ENCODE results near the gene PVALB.

The PVALB gene

DNA sequence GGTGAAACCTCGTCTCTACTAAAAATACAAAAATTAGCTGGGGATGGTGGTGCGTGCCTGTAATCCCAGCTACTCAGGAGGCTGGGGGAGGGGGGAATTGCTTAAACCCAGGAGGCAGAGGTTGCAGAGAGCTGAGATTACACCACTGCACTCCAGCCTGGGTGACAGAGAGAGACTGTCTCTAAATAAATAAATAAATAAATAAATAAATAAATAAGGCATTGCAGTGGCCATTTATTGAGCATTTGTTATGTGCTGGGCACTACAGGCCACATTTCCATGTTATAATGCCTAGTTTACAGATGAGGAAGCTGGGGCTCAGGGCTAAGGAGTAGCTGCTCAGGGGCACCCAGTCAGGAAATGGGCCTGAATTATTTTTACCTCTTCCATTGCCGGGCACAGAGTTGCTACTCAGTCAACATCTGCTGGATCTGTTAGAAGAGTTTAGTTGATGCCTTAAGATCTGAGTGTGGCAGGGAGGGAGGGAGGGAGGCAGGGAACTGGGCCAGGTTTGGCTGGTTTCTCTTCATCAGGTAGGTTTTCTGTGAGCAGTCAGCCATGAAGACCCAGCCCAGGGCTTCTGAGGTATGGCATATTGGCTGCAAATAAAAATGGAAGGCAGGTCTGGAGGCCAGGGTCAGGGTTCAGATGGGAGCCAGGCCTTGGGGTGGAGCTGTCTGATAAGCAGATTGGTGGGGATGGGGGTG is 5.6 kb downstream of the PVALB start:
- DNase-seq = no peak

- DNase-seq = no peak
Measured at GRCh38 chr22:36809351-36809750, 7.5 kb downstream of the PVALB start.

- no peak for DNase-seq
Measured at GRCh38 chr22:36808721-36809344, 8.0 kb downstream of the PVALB start.

DNA sequence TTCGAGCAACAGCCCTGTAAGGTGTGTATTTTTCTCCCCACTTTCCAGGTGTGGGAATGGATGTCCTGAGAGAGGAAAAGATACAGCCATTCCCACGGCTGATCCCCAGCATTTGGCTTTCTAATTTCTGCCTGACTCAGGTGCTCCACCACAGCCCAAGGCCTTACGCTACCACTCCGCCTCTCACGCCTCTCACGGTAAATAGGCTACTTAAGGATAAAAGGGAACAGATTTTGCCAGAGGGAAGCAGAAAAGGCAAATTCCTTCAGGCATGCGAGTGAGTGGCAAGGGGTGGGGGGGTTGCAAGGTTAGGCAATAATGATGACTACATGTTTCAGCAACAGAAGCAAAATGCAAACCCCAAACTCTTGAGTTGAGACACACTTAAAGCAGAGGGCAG is 9.2 kb downstream of the PVALB start:
- DNase-seq = peak; percentile 4 to 34

GRCh38 chr22:36806835-36807234 is 10.0 kb downstream of the PVALB start:
- peak; percentile 64 to 75 for DNase-seq

DNA sequence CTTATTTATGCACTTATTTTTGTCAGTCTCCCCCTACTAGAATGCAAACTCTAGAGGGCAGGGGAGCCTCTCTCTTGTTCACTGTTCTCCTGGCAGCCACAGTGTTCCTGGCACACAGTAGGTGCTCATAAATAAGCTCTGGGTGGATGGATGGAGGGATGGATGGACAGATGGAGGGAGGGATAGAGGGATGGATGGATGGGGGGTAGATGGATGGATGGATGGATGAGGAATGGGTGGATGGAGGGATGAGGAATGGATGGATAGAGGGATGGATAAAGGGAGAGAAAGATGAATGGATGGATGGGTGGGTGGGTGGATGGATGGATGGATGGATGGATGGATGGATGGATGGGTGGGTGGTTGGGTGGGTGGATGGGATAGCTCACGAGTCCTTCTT is 13.5 kb downstream of the PVALB start:
- no peak for DNase-seq

DNA sequence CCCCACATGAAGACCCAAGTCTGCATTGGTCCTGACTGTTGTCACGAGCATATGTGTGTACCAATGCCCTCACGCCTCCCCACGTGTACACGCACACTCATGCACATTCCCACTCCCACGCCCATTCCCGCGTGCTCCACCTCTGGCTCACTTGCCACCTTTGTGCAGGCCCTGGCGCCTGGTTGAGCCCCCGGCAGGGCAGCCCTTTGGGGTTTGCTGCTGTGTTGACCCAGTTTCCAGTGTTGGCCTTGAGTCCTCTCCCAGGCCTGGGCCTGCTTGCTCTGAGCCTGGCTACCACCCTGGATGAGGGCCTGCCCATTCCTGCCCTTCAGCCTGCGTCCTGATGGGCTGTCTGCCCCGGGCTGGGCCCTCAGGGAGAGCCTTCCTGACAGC is 18.2 kb downstream of the PVALB start:
- no peak for DNase-seq

DNA sequence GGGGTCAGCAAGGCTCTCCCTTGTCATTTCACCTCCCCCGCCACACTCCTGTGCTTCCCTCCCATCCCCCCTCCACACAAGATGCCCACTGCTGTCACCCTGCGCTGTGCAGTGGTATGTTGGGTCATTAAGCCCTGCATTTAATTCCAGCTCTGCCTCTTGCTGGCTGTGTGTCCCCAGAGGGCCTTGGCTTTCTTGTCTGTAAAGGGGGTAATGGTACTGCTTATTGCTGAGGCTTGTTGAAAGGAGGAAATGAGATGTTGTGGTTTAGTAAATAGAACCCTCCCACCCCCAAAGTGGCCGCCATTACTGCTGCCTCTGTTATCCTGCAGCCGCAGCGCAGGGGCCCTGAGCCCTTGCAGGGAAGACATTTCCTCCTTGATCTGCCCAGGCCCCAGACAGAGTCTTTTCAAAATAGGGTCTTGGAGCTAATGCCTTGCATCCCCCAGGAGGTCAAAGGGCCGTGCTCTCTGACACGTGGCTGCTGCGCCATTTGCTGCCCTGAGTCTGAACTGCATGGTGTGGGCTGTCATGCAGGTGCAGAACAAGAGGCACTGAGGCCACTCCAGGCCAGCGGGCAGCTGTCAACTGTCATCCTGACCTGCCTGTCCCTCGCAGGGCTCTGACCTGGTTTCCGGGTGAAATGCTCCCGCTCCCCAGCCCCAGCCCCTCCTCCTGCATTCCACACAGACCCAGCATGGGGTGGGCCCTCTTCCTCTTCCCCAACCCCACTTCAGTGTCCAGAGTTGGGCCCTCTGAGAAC is 18.7 kb downstream of the PVALB start:
- DNase-seq = no peak

DNA sequence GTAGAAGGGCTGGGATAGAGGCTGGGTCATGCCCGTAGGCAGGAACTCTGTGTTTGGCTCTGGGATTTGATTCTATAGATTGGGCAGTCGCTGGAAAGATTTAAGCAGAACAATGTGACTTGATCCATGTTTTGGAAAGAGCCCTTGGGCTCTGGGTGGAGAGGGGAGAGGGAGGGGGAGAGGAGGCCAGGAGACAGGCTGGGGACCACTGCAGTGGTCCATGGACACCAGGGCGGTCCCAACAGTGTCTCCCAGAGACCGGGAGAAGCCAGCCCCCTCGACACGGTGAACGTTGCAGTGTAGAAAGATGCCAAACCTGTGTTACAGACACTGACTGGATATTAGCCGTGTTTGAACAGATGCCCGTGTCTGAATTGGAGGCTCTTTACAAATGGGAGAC is 19.5 kb downstream of the PVALB start:
- no peak for DNase-seq

DNA sequence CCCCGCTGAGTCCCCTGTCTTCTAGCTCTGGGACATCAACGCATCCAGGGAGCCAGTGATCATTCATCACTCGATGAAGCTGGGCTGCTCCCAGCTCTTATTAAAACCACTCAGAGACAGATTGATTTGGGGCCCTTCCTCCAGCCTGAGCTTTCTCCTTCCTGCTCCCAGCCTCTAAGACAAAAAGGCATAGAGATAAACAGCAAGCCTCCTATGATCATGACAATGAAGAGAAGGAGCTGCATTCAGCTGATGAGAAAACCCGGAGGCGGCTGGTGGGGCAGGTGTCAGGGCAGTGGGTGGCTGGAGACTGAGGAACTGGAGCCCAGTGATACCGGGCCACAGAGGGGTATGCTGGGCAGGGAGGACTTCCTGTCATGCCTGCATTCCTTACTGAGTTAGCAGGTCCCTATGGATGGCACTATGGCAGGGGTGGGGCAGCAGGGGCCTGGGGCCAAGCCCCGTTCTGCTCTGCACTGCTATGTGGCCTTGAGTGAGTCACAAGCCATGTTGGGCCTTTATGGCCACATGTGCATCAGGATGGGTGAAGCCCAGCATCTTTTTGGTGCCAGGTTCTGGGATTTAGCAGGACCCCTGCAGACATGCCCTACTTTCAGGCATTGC is 20.2 kb downstream of the PVALB start:
- DNase-seq = no peak

DNA sequence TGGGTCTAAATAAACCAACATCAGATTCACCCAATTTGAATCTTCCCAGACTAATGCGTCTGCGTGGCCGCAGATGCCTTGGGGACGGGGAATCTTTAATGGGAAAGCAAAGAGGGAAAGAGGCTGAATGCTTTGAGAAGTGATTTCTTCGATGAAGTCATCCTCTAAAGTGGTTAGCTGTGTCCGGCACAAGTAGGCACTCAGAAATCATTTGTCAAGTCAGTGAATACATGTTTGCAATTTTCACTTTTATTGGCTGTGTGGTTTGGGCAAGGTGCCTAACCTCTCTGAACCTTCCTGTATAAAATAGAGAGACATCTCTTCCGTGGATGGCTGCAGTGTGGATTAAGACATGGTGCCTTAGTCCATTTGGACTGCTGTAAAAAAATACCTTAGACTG is 21.2 kb downstream of the PVALB start:
- no peak for DNase-seq

GRCh38 chr22:36790648-36791047 is 26.2 kb downstream of the PVALB start:
- peak; percentile 17 to 55 for DNase-seq

DNA sequence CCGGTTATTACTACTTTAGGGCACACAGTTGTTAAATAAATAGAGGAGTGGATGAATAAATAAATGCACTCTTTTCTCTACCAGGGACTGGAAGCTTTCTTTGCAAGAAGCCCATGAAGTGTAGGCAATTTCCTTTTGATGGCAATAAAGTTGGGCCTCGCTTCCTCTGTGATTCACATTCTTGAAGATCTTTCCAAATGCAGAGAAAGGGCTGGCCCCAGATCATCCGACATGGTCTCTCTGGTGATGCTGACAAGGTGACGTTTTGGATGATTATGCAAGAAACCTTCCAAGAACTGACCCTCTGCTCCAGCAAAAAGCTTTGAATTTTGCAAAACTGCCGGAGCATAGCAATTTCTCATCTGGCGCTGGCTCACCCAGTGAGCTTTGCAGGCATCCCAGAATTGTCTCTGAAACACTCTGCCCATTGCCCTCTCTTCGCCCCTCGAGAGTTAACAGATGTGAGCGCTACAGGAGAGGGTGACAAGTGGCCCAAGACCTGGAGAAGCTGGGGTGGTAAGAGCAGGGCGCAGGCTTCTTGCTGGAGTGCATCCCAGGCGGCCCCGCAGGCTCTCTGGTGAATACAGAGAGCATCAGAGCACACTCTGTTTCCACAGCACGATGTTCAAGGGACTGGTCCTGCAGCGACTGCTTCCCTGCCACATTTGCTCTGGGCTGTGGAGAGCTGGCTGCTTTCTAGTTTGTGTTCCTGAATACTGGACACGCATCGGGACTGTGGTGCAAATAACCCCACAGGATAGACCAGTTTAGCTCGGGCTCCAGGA is 29.4 kb downstream of the PVALB start:
- DNase-seq = no peak

DNA sequence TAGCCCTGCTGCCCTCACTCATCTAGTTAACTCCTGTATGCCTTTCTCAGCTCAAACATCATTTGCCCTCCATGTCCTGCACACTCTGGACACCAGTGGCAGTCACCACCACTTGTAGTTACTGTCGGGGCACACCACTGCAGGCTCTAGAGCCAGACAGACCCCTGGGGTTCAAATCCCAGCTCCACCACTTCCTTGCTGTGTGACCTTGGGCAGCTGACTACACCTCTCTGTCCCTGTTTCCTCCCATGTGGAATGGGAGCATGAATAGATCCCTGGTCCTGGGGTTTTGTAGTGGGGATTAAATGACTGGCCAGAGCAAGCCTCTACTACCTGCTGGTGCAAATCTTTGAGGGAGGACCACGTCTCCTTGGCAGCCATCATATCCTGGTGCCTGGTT is 33.1 kb downstream of the PVALB start:
- DNase-seq = no peak

DNA sequence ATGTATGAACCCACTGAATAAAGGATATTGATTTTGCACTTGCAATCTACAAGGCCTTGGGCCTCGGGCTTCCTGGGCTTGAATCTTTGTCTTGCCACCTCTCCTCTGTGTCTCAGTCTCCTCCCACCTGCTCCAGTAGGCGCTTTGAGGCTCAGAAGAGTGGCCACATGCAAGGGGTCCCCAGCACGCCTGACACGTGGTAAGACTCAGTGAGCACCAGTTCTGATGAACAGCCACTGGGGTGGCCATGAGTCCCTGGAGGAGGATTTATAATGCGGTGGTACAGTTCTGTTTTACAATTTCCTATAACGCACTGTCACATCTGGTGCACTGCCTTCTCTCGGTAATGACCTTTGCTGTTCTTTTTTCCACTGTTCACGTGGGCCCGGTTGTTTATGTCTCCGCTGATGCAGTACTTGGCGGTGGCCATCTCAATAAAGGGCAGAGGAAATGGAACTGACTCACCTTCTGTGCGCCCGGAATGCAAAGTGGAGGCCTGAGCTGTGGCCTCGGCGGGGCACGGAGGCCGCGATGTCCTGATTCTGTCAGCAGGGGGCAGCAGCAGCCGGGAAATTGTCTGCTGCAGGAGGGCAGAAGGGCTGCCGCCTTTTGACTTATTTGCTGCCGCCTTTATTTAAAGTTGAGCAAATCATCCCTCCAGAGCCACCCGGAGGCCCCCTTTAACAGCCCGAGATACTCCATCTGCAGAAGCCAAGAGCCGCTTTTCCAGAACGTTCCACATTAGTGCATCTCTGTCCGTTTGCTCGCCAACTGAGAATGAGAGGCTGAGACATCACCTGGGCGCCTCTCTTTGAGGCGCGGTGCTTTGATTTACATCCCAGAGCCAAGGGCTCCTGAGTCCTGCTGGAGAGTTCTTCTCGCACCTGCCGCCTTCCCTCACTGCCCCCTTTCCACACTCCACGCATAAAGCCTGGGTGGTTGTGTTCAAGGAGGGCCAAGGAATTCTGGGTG is 34.9 kb downstream of the PVALB start:
- DNase-seq = peak; percentile 78 to 86

GRCh38 chr22:36778020-36778419 is 38.8 kb downstream of the PVALB start:
- no peak for DNase-seq

- no peak for DNase-seq
Measured at GRCh38 chr22:36776722-36777121, 40.1 kb downstream of the PVALB start.

DNA sequence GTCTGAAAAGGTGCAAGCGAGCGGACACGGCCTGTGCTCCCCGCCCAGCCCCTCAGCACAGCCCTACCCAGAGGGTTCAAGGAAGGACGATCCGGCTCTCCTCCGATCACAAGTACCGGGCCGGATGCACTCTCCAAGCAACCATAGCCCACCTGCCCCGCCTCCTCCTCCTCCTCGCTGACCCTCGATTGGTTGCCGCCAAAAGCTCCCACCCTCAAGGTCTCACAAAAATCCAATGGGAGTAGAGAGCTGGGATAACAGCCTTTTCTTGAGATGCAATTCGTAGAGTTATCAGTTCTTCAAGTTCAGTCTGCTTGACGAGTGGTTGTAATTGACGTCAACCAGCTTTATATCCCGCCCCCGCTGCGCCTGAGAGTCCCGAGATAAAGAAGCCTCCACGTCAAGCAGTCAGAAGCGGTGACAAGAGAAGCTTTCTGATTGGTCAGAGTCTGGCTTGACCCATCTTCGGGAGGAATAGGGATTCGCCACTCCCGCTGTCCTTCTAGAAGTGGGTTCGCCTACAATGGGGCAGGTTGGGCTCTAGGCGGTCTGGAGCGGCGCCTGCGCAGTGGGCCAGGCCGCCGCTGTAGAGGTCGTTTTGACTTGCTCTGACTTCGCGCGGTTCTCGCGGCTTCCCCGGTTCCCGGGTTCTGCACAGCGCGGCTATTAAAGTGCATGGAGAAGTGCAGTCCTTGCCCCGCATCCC is 40.7 kb downstream of the PVALB start, which contains the start of gene IFT27:
TSS of gene IFT27 (minus strand) at position 156 of the 706 bp plus-strand sequence. CDS start 412 bp downstream, outside the sequence.
- peak; percentile 100 for DNase-seq

DNA sequence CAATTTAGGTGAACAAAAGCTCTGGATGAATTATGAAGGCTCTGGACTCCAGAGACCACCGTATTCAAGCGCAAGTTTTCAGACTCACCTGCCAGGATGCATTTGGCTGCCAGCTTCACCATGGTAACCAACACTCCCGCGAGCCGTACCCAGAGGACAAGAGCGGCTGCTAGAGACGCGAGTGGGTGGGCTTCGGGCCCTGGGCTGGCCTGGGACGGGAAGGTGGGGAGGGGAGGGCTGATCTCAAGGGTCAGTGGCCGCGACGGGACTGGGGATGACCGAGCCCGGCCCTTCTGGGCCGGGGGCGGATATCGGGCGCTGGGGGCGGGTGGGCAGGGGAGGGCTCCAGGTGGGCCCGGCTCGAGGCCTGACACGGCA is 41.3 kb downstream of the PVALB start:
- no peak for DNase-seq

- peak; percentile 63 to 73 for DNase-seq
Measured at GRCh38 chr22:36773935-36774334, 42.9 kb downstream of the PVALB start.

DNA sequence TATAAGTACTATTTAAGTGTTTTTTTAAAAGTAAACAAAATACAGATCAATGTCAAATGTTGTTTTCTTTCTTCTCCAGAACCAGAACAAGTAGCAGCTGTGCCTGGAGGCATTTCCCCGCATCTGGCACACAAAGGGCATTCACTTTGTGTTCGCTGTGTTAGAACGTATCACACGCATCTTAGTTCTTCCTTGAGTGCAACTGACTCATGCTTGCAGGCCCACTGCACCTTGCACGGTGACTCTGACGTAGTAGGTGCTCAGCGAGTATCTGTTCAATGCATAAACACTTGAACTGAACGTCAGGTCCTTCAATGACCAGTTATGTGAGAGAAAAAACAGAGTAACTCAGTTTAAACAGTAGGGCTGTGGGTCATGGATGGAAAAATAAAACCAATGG is 44.4 kb downstream of the PVALB start:
- DNase-seq = no peak
